H1 (cell line): ENCODE data around the gene CHMP6. TPM values are rescaled to one million over a fixed set of nuclear protein-coding genes. Genes with fewer than 3 reads are reported as not detected.

Experiments
- CTCF ChIA-PET: fragments of 300-600 bp; sonication (Branson Sonifier 250); formaldehyde crosslinking; loops from one replicate; lab custom pipeline; 2021; ENCODE audit not compliant: partially characterized antibody; lab: Charles Lee
- POLR2A ChIA-PET: fragments of 300-600 bp; sonication (Branson Sonifier 250); formaldehyde crosslinking; loops from one replicate; lab custom pipeline; 2021; ENCODE audit warnings: inconsistent platforms; ENCODE audit not compliant: partially characterized antibody; lab: Charles Lee
- DNase-seq, 2 experiments: peaks; one replicate each; pipeline versions ENCODE4 v3.0.0 to v3.0.0-alpha.2; 2010 to 2022; ENCODE audit warnings: low spot score in 2 of 2, low read depth in 1 of 2, mixed read lengths in 1 of 2
- FAIRE-seq: peaks from 2 replicates; lab custom pipeline; 2011; peaks lifted over from hg19 to GRCh38; lab: Jason Lieb, UNC
- H2AFZ ChIP-seq: 2 replicates; pipeline ENCODE4 v1.8.1; 2012; ENCODE audit warnings: low read length, inconsistent platforms
- H2AK5ac ChIP-seq: 2 replicates; pipeline ENCODE4 v1.6.1; 2013; ENCODE audit warnings: low read depth, low read length
- H2BK120ac ChIP-seq: replicated peaks from 2 replicates; pipeline ENCODE3; 2013; ENCODE audit warnings: low read depth, low read length, inconsistent platforms
- H2BK12ac ChIP-seq: 2 replicates; pipeline ENCODE4 v1.6.1; 2013; ENCODE audit warnings: low read depth, low read length
- H2BK15ac ChIP-seq: 2 replicates; pipeline ENCODE4 v1.6.1; 2013; ENCODE audit warnings: low read length
- H2BK20ac ChIP-seq: 2 replicates; pipeline ENCODE4 v1.6.1; 2013; ENCODE audit warnings: low read length
- H2BK5ac ChIP-seq: 2 replicates; pipeline ENCODE4 v1.6.1; 2013; ENCODE audit warnings: low read depth, low read length
- H3K14ac ChIP-seq: 2 replicates; pipeline ENCODE4 v1.6.1; 2013; ENCODE audit warnings: inconsistent platforms; ENCODE audit not compliant: insufficient read length
- H3K18ac ChIP-seq: 2 replicates; pipeline ENCODE4 v1.6.1; 2013; ENCODE audit warnings: low read length; ENCODE audit errors: extremely low read depth
- H3K23ac ChIP-seq: 2 replicates; pipeline ENCODE4 v1.6.1; 2013; ENCODE audit warnings: inconsistent platforms; ENCODE audit not compliant: insufficient read length
- H3K23me2 ChIP-seq: 2 replicates; pipeline ENCODE4 v1.6.1; 2013; ENCODE audit warnings: low read depth, low read length
- H3K27ac ChIP-seq: 2 replicates; pipeline ENCODE4 v1.6.1; 2011; ENCODE audit warnings: low read depth, low read length, inconsistent platforms
- H3K27me3 ChIP-seq, 4 experiments: replicated peaks in 1 of 4; 1 replicate in 1 of 4; 2 replicates in 3 of 4; pipeline versions ENCODE4 v1.6.1 to v1.8.1; 2011 to 2013; ENCODE audit warnings: low read length in 3 of 4, mild to moderate bottlenecking in 3 of 4, inconsistent platforms in 2 of 4, mixed read lengths in 2 of 4, moderate library complexity in 1 of 4; ENCODE audit not compliant: control insufficient read depth in 3 of 4, insufficient read depth in 3 of 4; ENCODE audit errors: extremely low read depth in 1 of 4
- H3K36me3 ChIP-seq, 4 experiments: 2 replicates each; pipeline versions ENCODE4 v1.6.1 to v1.8.1; 2011 to 2013; ENCODE audit warnings: mild to moderate bottlenecking in 4 of 4, low read length in 3 of 4, moderate library complexity in 2 of 4, control low read depth in 1 of 4, inconsistent platforms in 1 of 4; ENCODE audit not compliant: insufficient read depth in 4 of 4, control insufficient read depth in 2 of 4
- H3K4ac ChIP-seq: replicated peaks from 2 replicates; pipeline ENCODE3; 2013; ENCODE audit warnings: low read length, low read depth, mixed read lengths, inconsistent platforms; ENCODE audit not compliant: insufficient read length
- H3K4me1 ChIP-seq, 4 experiments: replicated peaks in 1 of 4; 1 replicate in 1 of 4; 2 replicates in 3 of 4; pipeline versions ENCODE4 v1.6.1 to v1.8.1; 2011 to 2013; ENCODE audit warnings: low read length in 3 of 4, inconsistent platforms in 2 of 4, mixed read lengths in 1 of 4; ENCODE audit not compliant: insufficient read depth in 4 of 4, control insufficient read depth in 3 of 4
- H3K4me2 ChIP-seq, 2 experiments: 2 replicates each; pipeline versions ENCODE4 v1.6.1 to v1.8.1; 2011 to 2013; ENCODE audit warnings: low read depth in 2 of 2, low read length in 2 of 2, control low read depth in 1 of 2, inconsistent platforms in 1 of 2, mild to moderate bottlenecking in 1 of 2; ENCODE audit not compliant: insufficient read depth in 1 of 2
- H3K4me3 ChIP-seq, 4 experiments: fragments of 200-600, 300-600 bp in 1 of 4; sonication (generic), shearing (Covaris generic), sonication (Bioruptor Twin) in 1 of 4; 2 replicates each; pipeline versions ENCODE4 v1.5.1 to v1.8.1; 2011 to 2016; ENCODE audit warnings: low read length in 4 of 4, low read depth in 3 of 4, control low read depth in 2 of 4, inconsistent platforms in 2 of 4, mild to moderate bottlenecking in 2 of 4, mixed read lengths in 1 of 4, moderate library complexity in 1 of 4; ENCODE audit not compliant: insufficient read depth in 2 of 4; ENCODE audit errors: extremely low read depth in 1 of 4
- H3K56ac ChIP-seq: replicated peaks from 2 replicates; pipeline ENCODE3; 2013; ENCODE audit warnings: low read depth, mild to moderate bottlenecking, mixed read lengths, low read length, inconsistent platforms; ENCODE audit not compliant: insufficient read length
- H3K79me1 ChIP-seq: 2 replicates; pipeline ENCODE4 v1.6.1; 2013; ENCODE audit warnings: low read depth, low read length, control low read depth
- H3K79me2 ChIP-seq, 2 experiments: 2 replicates each; pipeline versions ENCODE4 v1.6.1 to v1.8.1; 2012 to 2013; ENCODE audit warnings: low read length in 2 of 2, mild to moderate bottlenecking in 2 of 2, inconsistent platforms in 1 of 2; ENCODE audit not compliant: insufficient read depth in 2 of 2, control insufficient read depth in 1 of 2
- H3K9ac ChIP-seq, 4 experiments: replicated peaks in 1 of 4; 1 replicate in 1 of 4; 2 replicates in 3 of 4; pipeline versions ENCODE4 v1.6.1 to v1.8.1; 2011 to 2013; ENCODE audit warnings: low read depth in 3 of 4, low read length in 3 of 4, control low read depth in 2 of 4, mild to moderate bottlenecking in 2 of 4, moderate library complexity in 2 of 4, inconsistent platforms in 1 of 4; ENCODE audit errors: extremely low read depth in 1 of 4
- H3K9me3 ChIP-seq, 2 experiments: 2 replicates each; pipeline versions ENCODE4 v1.6.1 to v1.8.1; 2012 to 2013; ENCODE audit warnings: mild to moderate bottlenecking in 2 of 2, moderate library complexity in 2 of 2, control low read depth in 1 of 2, inconsistent platforms in 1 of 2, low read depth in 1 of 2, low read length in 1 of 2, mixed read lengths in 1 of 2; ENCODE audit not compliant: insufficient read depth in 2 of 2
- H4K20me1 ChIP-seq, 2 experiments: replicated peaks in 1 of 2; 2 replicates each; pipeline versions ENCODE3 to v1.8.1; 2011 to 2013; ENCODE audit warnings: inconsistent platforms in 2 of 2, low read length in 2 of 2, mild to moderate bottlenecking in 1 of 2; ENCODE audit not compliant: insufficient read depth in 2 of 2, control insufficient read depth in 1 of 2
- H4K5ac ChIP-seq: 2 replicates; pipeline ENCODE4 v1.6.1; 2013; ENCODE audit warnings: low read length, low read depth, mixed read lengths, inconsistent platforms; ENCODE audit not compliant: insufficient read length
- H4K8ac ChIP-seq: 2 replicates; pipeline ENCODE4 v1.8.0; 2013; ENCODE audit warnings: mild to moderate bottlenecking, moderate library complexity, low read length, inconsistent platforms; ENCODE audit not compliant: insufficient read depth; ENCODE audit errors: extremely low read depth
- H4K91ac ChIP-seq: replicated peaks from 2 replicates; pipeline ENCODE3; 2013; ENCODE audit warnings: low read length, mixed read lengths, inconsistent platforms; ENCODE audit not compliant: insufficient read length
- WGBS, 2 experiments: shearing (Covaris generic) in 1 of 2; methylation state at CpG; one replicate each; pipeline versions ENCODE4 v1.1.6 to v1.1.7; 2013 to 2015; ENCODE audit warnings: low lambda C conversion rate in 2 of 2, mixed read lengths in 2 of 2, inconsistent platforms in 1 of 2, low coverage in 1 of 2, missing lambda C conversion rate in 1 of 2; ENCODE audit not compliant: insufficient replicate concordance in 2 of 2, insufficient coverage in 1 of 2, insufficient read length in 1 of 2; ENCODE audit errors: extremely low coverage in 1 of 2, missing lambda C conversion rate in 1 of 2; 5-methylcytosine and 5-hydroxymethylcytosine counted together
- polyA plus RNA-seq, 7 experiments: library from polyadenylated mRNA; depleted of rRNA in 3 of 7; stranded (reverse) in 5 of 7; unstranded in 2 of 7; fragments of >200 nt in 5 of 7; fragments of 200-250 nt in 2 of 7; gene quantifications; 1 replicate in 5 of 7; 2 replicates in 1 of 7; 4 replicates in 1 of 7; pipeline versions ENCODE4 v1.2.1 to v1.2.3, GENCODE V29; 2011 to 2013; ENCODE audit warnings: missing spikeins in 2 of 7, mixed read lengths in 2 of 7
- total RNA-seq: library from RNA; stranded (reverse); fragmentation: NEBNext Ultra II Directional; extraction: Animal tissue kit (Norgen Biotek cat#: 25700); gene quantifications from 2 replicates; pipeline ENCODE4 v1.2.1, GENCODE V29; 2021
- TF ChIP-seq, protein P1 (sequence below): IDR thresholded peaks from 2 replicates; pipeline ENCODE4 v1.6.1; 2012; ENCODE audit warnings: inconsistent platforms
- TF ChIP-seq, protein P2 (sequence below), 3 experiments: IDR thresholded peaks; 1 replicate in 2 of 3; 2 replicates in 1 of 3; pipeline versions ENCODE4 v1.5.1 to v1.6.1; 2011; ENCODE audit warnings: low read length in 3 of 3, mild to moderate bottlenecking in 3 of 3, inconsistent platforms in 2 of 3, low read depth in 1 of 3, moderate library complexity in 1 of 3; ENCODE audit not compliant: insufficient read depth in 1 of 3; ENCODE audit errors: control extremely low read depth in 1 of 3

CHMP6 gene
- total and polyA plus RNA-seq, 2 of the 8 experiments (the other 6 are each of a cell fraction or from before 2014, with no cell fraction given) = 15.7 to 24.3 TPM

DNA sequence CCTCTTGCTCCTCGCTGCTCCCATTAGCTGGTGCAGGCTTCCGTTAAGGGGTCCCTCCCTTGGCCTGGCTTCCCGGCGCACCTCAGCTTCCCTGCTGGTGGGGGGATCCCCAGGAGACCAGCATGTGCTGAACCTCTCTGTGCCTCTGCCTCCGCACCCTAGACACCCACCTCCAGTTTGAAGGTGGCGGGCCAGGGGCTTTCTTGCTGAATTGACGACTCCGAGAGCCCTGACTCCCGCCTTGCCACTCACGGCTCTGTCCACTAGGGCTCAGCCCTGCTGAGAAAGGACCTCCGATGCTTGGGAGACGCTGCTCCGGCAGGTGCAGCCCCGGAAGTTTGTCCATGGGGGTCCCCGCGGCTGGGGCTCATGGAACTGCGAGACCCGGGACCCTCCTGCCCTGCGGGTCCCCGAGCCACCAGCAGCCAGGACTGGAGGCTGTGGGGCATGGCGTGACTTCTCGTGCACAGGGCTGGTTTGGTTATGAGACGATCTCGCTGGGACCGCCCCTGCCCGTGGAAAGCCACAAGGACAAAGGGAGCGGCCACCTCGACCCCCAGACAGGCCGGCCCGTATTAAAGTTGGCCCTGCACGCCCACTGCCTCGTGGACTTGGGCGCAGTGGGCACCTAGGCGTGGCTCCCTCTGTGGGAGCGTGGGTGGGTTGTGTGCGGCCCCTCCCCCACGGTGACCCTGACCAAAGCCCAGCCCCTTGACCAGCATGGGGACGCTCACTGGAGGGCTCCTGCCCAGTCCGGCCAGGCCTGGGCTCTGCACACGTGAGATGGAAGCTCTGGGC, 8.1 kb downstream of the CHMP6 start:
- Histone ChIP-seq H3K4ac (no peak overlapping the region), H3K79me1 (no peaks in the 10 kb centered on the region), H3K27ac (no peak overlapping the region), H4K8ac (no peak overlapping the region; the same call in 1 of the 2 replicates), H3K27me3 (peaks cover 5 to 17% (median 16%) of the 10 kb centered on the region in 4 experiments; a peak in 6 of 7 replicates), H3K18ac (no peak overlapping the region), H4K5ac (no peak overlapping the region), H3K56ac (no peak overlapping the region), H3K36me3 (peaks cover 0 to 8% (median 1%) of the 10 kb centered on the region in 4 experiments; a peak in 3 of 8 replicates), H3K4me1 (peaks cover 0 to 7% (median 1%) of the 10 kb centered on the region in 4 experiments; a peak in 3 of 7 replicates), H2BK15ac (no peak overlapping the region), H2BK120ac (no peak overlapping the region), H2AFZ (no peak overlapping the region), H3K23ac (no peak overlapping the region), H3K9me3 (no peaks in the 10 kb centered on the region), H3K4me2 (no peak overlapping the region), H2BK20ac (no peak overlapping the region), H2AK5ac (no peak overlapping the region), H3K14ac (no peak overlapping the region), H3K23me2 (peaks cover 5% of the 10 kb centered on the region; the same call in 1 of the 2 replicates), H2BK12ac (no peak overlapping the region), H3K9ac (no peak overlapping the region), H4K20me1 (peaks cover 3 to 14% of the 10 kb centered on the region in 2 experiments), H3K4me3 (no peak overlapping the region), H4K91ac (no peak overlapping the region), H2BK5ac (no peak overlapping the region), H3K79me2 (no peaks in the 10 kb centered on the region)
- POLR2A ChIA-PET = interaction anchor here (1.0 to 1.1 kb wide), 2 partner anchors 9 to 50 kb away, joined by 3 to 5 read pairs; no protein-coding TSS in a partner anchor
- CTCF ChIA-PET = interaction anchor here (0.6 to 1.5 kb wide), 6 partner anchors 7 to 104 kb away, joined by 3 to 5 read pairs (median 4); no protein-coding TSS in a partner anchor
- no peak for FAIRE-seq
- 89% methylated on average over 18 of the region's 40 CpGs; no CpG with 5 or more reads in 1 of the 2 experiments for WGBS, 2 experiments
- no peak for DNase-seq
- TF ChIP-seq, protein P1, sequence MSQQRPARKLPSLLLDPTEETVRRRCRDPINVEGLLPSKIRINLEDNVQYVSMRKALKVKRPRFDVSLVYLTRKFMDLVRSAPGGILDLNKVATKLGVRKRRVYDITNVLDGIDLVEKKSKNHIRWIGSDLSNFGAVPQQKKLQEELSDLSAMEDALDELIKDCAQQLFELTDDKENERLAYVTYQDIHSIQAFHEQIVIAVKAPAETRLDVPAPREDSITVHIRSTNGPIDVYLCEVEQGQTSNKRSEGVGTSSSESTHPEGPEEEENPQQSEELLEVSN = no peak
- TF ChIP-seq, protein P2, sequence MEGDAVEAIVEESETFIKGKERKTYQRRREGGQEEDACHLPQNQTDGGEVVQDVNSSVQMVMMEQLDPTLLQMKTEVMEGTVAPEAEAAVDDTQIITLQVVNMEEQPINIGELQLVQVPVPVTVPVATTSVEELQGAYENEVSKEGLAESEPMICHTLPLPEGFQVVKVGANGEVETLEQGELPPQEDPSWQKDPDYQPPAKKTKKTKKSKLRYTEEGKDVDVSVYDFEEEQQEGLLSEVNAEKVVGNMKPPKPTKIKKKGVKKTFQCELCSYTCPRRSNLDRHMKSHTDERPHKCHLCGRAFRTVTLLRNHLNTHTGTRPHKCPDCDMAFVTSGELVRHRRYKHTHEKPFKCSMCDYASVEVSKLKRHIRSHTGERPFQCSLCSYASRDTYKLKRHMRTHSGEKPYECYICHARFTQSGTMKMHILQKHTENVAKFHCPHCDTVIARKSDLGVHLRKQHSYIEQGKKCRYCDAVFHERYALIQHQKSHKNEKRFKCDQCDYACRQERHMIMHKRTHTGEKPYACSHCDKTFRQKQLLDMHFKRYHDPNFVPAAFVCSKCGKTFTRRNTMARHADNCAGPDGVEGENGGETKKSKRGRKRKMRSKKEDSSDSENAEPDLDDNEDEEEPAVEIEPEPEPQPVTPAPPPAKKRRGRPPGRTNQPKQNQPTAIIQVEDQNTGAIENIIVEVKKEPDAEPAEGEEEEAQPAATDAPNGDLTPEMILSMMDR (IDR thresholded peaks at IDR 0.05; ENCODE audit: control extremely low read depth in 1 of 3, insufficient read depth in 1 of 3, low read depth in 1 of 3, low read length in 3 of 3) = peak in 1 of 3 experiments; percentile 9; a peak in 1 of 4 replicates
